Measurements from ENCODE around the gene POP7. TPM values are rescaled to one million over a fixed set of nuclear protein-coding genes. Genes with fewer than 3 reads are reported as not detected.
"Not testable (repeated sequence)": the region's sequence is repeated elsewhere in the genome, so short reads cannot be mapped to it uniquely, and the experiment has no call there.

The POP7 gene
- total RNA-seq, 3 donors from 2014 or later: 77.3 to 106 (median 85.9) TPM

GRCh38 chr7:100720671-100721504 is 15.0 kb downstream of the POP7 start:
- Mint-ChIP-seq H3K27me3 (ENCODE audit: low read depth) (peaks cover 47% of the 10 kb centered on the region), H3K4me3 (no peak overlapping the region)
- no peak for ATAC-seq

GRCh38 chr7:100721505-100721812 is 15.5 kb downstream of the POP7 start:
- peaks cover 47% of the 10 kb centered on the region for H3K27me3 Mint-ChIP-seq (ENCODE audit: low read depth)
- no peak overlapping the region for H3K4me3 Mint-ChIP-seq
- no peak for ATAC-seq
- no peaks in the 10 kb centered on the region for H3K36me3 Mint-ChIP-seq (ENCODE audit: insufficient read depth)
- no peak for DNase-seq
- H3K9me3 Mint-ChIP-seq: peaks cover 14% of the 10 kb centered on the region
- H3K4me1 Mint-ChIP-seq (ENCODE audit: low read depth): peaks cover 5% of the 10 kb centered on the region

More at GRCh38 chr7:100720671-100721504, 15.0 kb downstream of the POP7 start:
- DNase-seq: no peak
- Mint-ChIP-seq H3K36me3 (ENCODE audit: insufficient read depth) (no peaks in the 10 kb centered on the region), H3K4me1 (ENCODE audit: low read depth) (peaks cover 5% of the 10 kb centered on the region), H3K9me3 (peaks cover 14% of the 10 kb centered on the region)

GRCh38 chr7:100722480-100723212 is 16.7 kb downstream of the POP7 start:
- peaks cover 52% of the 10 kb centered on the region for H3K27me3 Mint-ChIP-seq (ENCODE audit: low read depth)
- H3K4me3 Mint-ChIP-seq: no peak overlapping the region
- H3K9me3 Mint-ChIP-seq: peaks cover 13% of the 10 kb centered on the region
- H3K4me1 Mint-ChIP-seq (ENCODE audit: low read depth): peaks cover 5% of the 10 kb centered on the region
- DNase-seq (no peak), ATAC-seq (no peak)
- H3K36me3 Mint-ChIP-seq (ENCODE audit: insufficient read depth): no peaks in the 10 kb centered on the region

- ATAC-seq: no peak
Measured at GRCh38 chr7:100723732-100724275, 17.9 kb downstream of the POP7 start.

GRCh38 chr7:100724364-100724763 is 18.4 kb downstream of the POP7 start:
- H3K4me1 Mint-ChIP-seq (ENCODE audit: low read depth); H3K36me3 Mint-ChIP-seq (ENCODE audit: insufficient read depth); ATAC-seq; DNase-seq; H3K9me3 Mint-ChIP-seq; H3K4me3 Mint-ChIP-seq: not testable (repeated sequence)
- peaks cover 56% of the 10 kb centered on the region for H3K27me3 Mint-ChIP-seq (ENCODE audit: low read depth)

More at GRCh38 chr7:100723732-100724275, 17.9 kb downstream of the POP7 start:
- Mint-ChIP-seq H3K9me3 (peaks cover 3% of the 10 kb centered on the region), H3K36me3 (ENCODE audit: insufficient read depth) (no peaks in the 10 kb centered on the region), H3K27me3 (ENCODE audit: low read depth) (peaks cover 59% of the 10 kb centered on the region), H3K4me3 (no peak overlapping the region), H3K4me1 (ENCODE audit: low read depth) (peaks cover 5% of the 10 kb centered on the region)
- DNase-seq: no peak

- Mint-ChIP-seq H3K27me3 (ENCODE audit: low read depth) (peaks cover 41% of the 10 kb centered on the region), H3K4me3 (no peak overlapping the region), H3K9me3 (no peaks in the 10 kb centered on the region), H3K4me1 (ENCODE audit: low read depth) (peaks cover 3% of the 10 kb centered on the region), H3K36me3 (ENCODE audit: insufficient read depth) (no peaks in the 10 kb centered on the region)
- no peak for DNase-seq
- no peak for ATAC-seq
Measured at GRCh38 chr7:100726996-100727761, 21.3 kb downstream of the POP7 start.

GRCh38 chr7:100728196-100728595 is 22.3 kb downstream of the POP7 start:
- no peak for DNase-seq
- Mint-ChIP-seq H3K9me3 (no peaks in the 10 kb centered on the region), H3K4me1 (ENCODE audit: low read depth) (peaks cover 3% of the 10 kb centered on the region), H3K4me3 (no peak overlapping the region), H3K27me3 (ENCODE audit: low read depth) (peaks cover 35% of the 10 kb centered on the region), H3K36me3 (ENCODE audit: insufficient read depth) (no peaks in the 10 kb centered on the region)
- ATAC-seq: no peak

- H3K27me3 Mint-ChIP-seq (ENCODE audit: low read depth): peaks cover 24% of the 10 kb centered on the region
- H3K36me3 Mint-ChIP-seq (ENCODE audit: insufficient read depth): no peaks in the 10 kb centered on the region
- H3K9me3 Mint-ChIP-seq: no peaks in the 10 kb centered on the region
- no peak for ATAC-seq
- peaks cover under 1% of the 10 kb centered on the region for H3K4me1 Mint-ChIP-seq (ENCODE audit: low read depth)
- DNase-seq: no peak
- H3K4me3 Mint-ChIP-seq: no peak overlapping the region
Measured at GRCh38 chr7:100730136-100730800, 24.3 kb downstream of the POP7 start.

- Mint-ChIP-seq H3K4me3 (no peak overlapping the region), H3K4me1 (ENCODE audit: low read depth) (no peaks in the 10 kb centered on the region), H3K9me3 (no peaks in the 10 kb centered on the region), H3K27me3 (ENCODE audit: low read depth) (peaks cover 22% of the 10 kb centered on the region), H3K36me3 (ENCODE audit: insufficient read depth) (no peaks in the 10 kb centered on the region)
- no peak for ATAC-seq
- no peak for DNase-seq
Measured at GRCh38 chr7:100731937-100732636, 26.2 kb downstream of the POP7 start.

GRCh38 chr7:100735730-100736129 is 29.8 kb downstream of the POP7 start:
- DNase-seq (no peak), ATAC-seq (no peak)

GRCh38 chr7:100736671-100737070 is 30.8 kb downstream of the POP7 start:
- no peak for DNase-seq
- no peaks in the 10 kb centered on the region for H3K4me1 Mint-ChIP-seq (ENCODE audit: low read depth)
- no peaks in the 10 kb centered on the region for H3K36me3 Mint-ChIP-seq (ENCODE audit: insufficient read depth)
- no peak overlapping the region for H3K4me3 Mint-ChIP-seq
- peaks cover 1% of the 10 kb centered on the region for H3K27me3 Mint-ChIP-seq (ENCODE audit: low read depth)
- H3K9me3 Mint-ChIP-seq: no peaks in the 10 kb centered on the region
- ATAC-seq: no peak

More at GRCh38 chr7:100735730-100736129, 29.8 kb downstream of the POP7 start:
- Mint-ChIP-seq H3K4me3 (no peak overlapping the region), H3K27me3 (ENCODE audit: low read depth) (peaks cover 3% of the 10 kb centered on the region), H3K4me1 (ENCODE audit: low read depth) (no peaks in the 10 kb centered on the region), H3K36me3 (ENCODE audit: insufficient read depth) (no peaks in the 10 kb centered on the region), H3K9me3 (no peaks in the 10 kb centered on the region)

- Mint-ChIP-seq H3K9me3 (no peaks in the 10 kb centered on the region), H3K27me3 (ENCODE audit: low read depth) (peaks cover 8% of the 10 kb centered on the region), H3K36me3 (ENCODE audit: insufficient read depth) (no peaks in the 10 kb centered on the region), H3K4me1 (ENCODE audit: low read depth) (no peaks in the 10 kb centered on the region), H3K4me3 (no peak overlapping the region)
- no peak for ATAC-seq
- no peak for DNase-seq
Measured at GRCh38 chr7:100739934-100740333, 34.0 kb downstream of the POP7 start.

- no peaks in the 10 kb centered on the region for H3K9me3 Mint-ChIP-seq
- H3K4me3 Mint-ChIP-seq: no peak overlapping the region
- ATAC-seq: no peak
- no peaks in the 10 kb centered on the region for H3K4me1 Mint-ChIP-seq (ENCODE audit: low read depth)
- no peaks in the 10 kb centered on the region for H3K36me3 Mint-ChIP-seq (ENCODE audit: insufficient read depth)
- DNase-seq: no peak
- H3K27me3 Mint-ChIP-seq (ENCODE audit: low read depth): peaks cover 22% of the 10 kb centered on the region
Measured at GRCh38 chr7:100744605-100745004, 38.7 kb downstream of the POP7 start.
